H1 (cell line): ENCODE results near the gene LBHD1.

Source experiments
- CHD1 ChIP-seq: IDR thresholded peaks from 2 replicates; pipeline ENCODE4 v1.6.1; 2012; ENCODE audit warnings: low read depth, low read length, improper control_type of control experiment
- CHD2 ChIP-seq: IDR thresholded peaks from 2 replicates; pipeline ENCODE4 v1.6.1; 2012; ENCODE audit warnings: low read length, improper control_type of control experiment
- CTCF ChIP-seq, 3 experiments: IDR thresholded peaks; 1 replicate in 2 of 3; 2 replicates in 1 of 3; pipeline versions ENCODE4 v1.5.1 to v1.6.1; 2011; ENCODE audit warnings: low read length in 3 of 3, mild to moderate bottlenecking in 3 of 3, inconsistent platforms in 2 of 3, low read depth in 1 of 3, moderate library complexity in 1 of 3; ENCODE audit not compliant: insufficient read depth in 1 of 3; ENCODE audit errors: control extremely low read depth in 1 of 3
- EP300 ChIP-seq, 2 experiments: IDR thresholded peaks; 1 replicate in 1 of 2; 2 replicates in 1 of 2; pipeline ENCODE4 v1.6.1; 2011 to 2012; ENCODE audit warnings: low read depth in 2 of 2, low read length in 2 of 2, mild to moderate bottlenecking in 2 of 2, borderline replicate concordance in 1 of 2, inconsistent platforms in 1 of 2, moderate library complexity in 1 of 2
- JUN ChIP-seq: IDR thresholded peaks from 2 replicates; pipeline ENCODE4 v1.6.1; 2011; ENCODE audit warnings: low read depth, mild to moderate bottlenecking, improper control_type of control experiment, low read length
- KDM1A ChIP-seq: fragments of 200-600, 300-600 bp; sonication (generic); IDR thresholded peaks from 2 replicates; pipeline ENCODE4 v1.7.1; 2016; ENCODE audit warnings: mild to moderate bottlenecking, low read length, borderline replicate concordance
- POLR2A ChIP-seq, 2 experiments: IDR thresholded peaks; 1 replicate in 1 of 2; 2 replicates in 1 of 2; pipeline ENCODE4 v1.6.1; 2011; ENCODE audit warnings: low read depth in 2 of 2, low read length in 2 of 2, mild to moderate bottlenecking in 2 of 2; ENCODE audit errors: control extremely low read depth in 1 of 2
- POLR2AphosphoS5 ChIP-seq: IDR thresholded peaks from 2 replicates; pipeline ENCODE4 v1.6.1; 2011; ENCODE audit warnings: low read depth, low read length
- SAP30 ChIP-seq: fragments of 300-600 bp; sonication (generic); IDR thresholded peaks from 2 replicates; pipeline ENCODE4 v1.7.1; 2012; ENCODE audit warnings: low read length, moderate library complexity, mild to moderate bottlenecking, inconsistent platforms; ENCODE audit not compliant: insufficient read depth, insufficient replicate concordance
- SIRT6 ChIP-seq: IDR thresholded peaks from one replicate; pipeline ENCODE4 v1.7.1; 2012; ENCODE audit warnings: low read length, inconsistent platforms
- TF ChIP-seq, protein P1 (sequence below): IDR thresholded peaks from 2 replicates; pipeline ENCODE4 v1.6.1; 2012; ENCODE audit warnings: inconsistent platforms

DNA sequence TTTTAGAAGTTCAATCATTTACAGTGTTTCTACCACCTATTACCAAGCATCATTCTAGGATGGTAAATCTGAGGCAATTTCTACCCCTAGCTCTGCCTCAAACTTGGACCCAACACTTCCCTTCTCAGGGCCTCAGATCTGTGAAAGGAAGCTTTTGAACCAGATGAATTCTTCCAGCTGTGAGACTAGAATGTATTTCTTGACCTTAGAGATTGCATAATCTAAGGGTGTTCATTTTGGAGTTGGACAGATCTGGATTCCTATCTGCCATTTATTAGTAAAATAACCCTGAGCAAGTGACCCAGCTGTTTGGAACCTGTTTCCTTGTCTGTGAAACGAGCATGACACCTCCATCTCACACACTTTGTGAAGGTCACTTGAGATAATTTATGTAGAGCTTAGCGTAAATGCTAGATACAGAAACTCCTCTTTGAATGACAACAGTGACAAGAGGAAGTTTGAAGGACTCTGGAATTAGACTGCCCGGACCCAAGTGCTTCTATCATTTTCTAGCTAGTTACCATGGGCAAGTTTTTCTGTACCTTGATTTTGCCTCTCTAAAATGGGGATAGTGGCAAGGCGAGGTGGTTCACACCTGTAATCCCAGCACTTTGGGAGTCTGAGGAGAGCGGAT is 15.2 kb downstream of the LBHD1 start:
- TF ChIP-seq CTCF (IDR thresholded peaks at IDR 0.05; ENCODE audit: control extremely low read depth in 1 of 3, insufficient read depth in 1 of 3, low read depth in 1 of 3, low read length in 3 of 3) (no peak), POLR2AphosphoS5 (no peak), POLR2A (IDR thresholded peaks at IDR 0.05; ENCODE audit: control extremely low read depth in 1 of 2, low read depth in 2 of 2, low read length in 2 of 2) (no peak), EP300 (IDR thresholded peaks at IDR 0.05; ENCODE audit: borderline replicate concordance in 1 of 2, low read depth in 2 of 2, low read length in 2 of 2) (no peak), CHD2 (no peak), CHD1 (no peak), SIRT6 (no peak), KDM1A (no peak), SAP30 (no peak), JUN (no peak)
- TF ChIP-seq, protein P1, sequence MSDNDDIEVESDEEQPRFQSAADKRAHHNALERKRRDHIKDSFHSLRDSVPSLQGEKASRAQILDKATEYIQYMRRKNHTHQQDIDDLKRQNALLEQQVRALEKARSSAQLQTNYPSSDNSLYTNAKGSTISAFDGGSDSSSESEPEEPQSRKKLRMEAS, result no peak
